Activated CD8-positive, alpha-beta memory T cell treated with anti-CD3 and anti-CD28 coated beads, Interleukin-2, amount 50 U/mL, for 4 hours (primary cell): Measurements from ENCODE around the gene LOXL3.

Source experiments
- DNase-seq: peaks from one replicate; pipeline ENCODE4 v3.0.0-alpha.2; 2020

LOXL3 gene

GRCh38 chr2:74482801-74483674 lies 70.7 kb downstream of the LOXL3 start, which contains the start of the genes CCDC142 and TTC31:
TSS of gene CCDC142 (minus strand) at chr2:74482998. CDS start at chr2:74482837, 161 bp downstream.
TSS of gene TTC31 (plus strand) at chr2:74483081. CDS start at chr2:74483096, 15 bp downstream.
- peak; percentile 91 for DNase-seq
